DND-41 (cell line): ENCODE results near the gene PPP2R2D.

Experiments used
- CTCF ChIP-seq: IDR thresholded peaks from 2 replicates; pipeline ENCODE4 v1.5.1; 2012; ENCODE audit warnings: borderline replicate concordance, low read length, moderate library complexity, mild to moderate bottlenecking; ENCODE audit not compliant: poor library complexity, severe bottlenecking; ENCODE audit errors: extremely low read depth
- EZH2 ChIP-seq: IDR thresholded peaks from 3 replicates; pipeline ENCODE4 v1.6.1; 2012; ENCODE audit warnings: borderline replicate concordance, low read depth, mild to moderate bottlenecking, moderate library complexity, low read length, inconsistent platforms; ENCODE audit not compliant: severe bottlenecking

DNA sequence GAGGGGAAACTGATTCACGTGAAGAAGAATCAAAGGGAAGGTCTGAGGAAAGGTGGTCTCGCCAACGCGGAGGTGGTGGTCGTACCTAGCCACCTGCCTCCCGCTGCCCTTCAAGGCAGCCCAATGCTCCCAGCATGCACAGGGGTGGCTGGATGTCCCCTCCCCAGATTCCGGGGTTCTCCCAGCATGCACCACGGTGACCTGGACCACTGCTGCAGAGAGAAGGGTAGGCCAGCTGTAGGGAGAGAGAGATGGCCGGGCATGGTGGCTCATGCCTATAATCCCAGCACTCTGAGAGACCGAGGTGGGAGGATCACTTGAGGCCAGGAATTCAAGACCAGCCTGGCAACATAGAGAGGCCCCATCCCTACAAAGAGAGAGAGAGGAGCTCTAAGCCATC lies 32.4 kb upstream of the PPP2R2D start:
- TF ChIP-seq CTCF (no peak), EZH2 (no peak)
